SK-N-SH treated with all-trans-retinoic acid at 6 μM for 48 hours (cell line): ENCODE data around the gene CACNA1D.

ENCODE experiments used
- ATAC-seq: fragments of 200-7000 bp; cut with Tn5 transposase; 3 replicates; pipeline ENCODE4 v1.9.1; 2020; ENCODE audit warnings: mild to moderate bottlenecking, moderate library complexity
- ARNTL ChIP-seq: fragments of 450-650 bp; formaldehyde crosslinking; IDR thresholded peaks from 2 replicates; pipeline ENCODE4 v1.5.0; 2020; ENCODE audit warnings: low read depth, mild to moderate bottlenecking, moderate library complexity, borderline replicate concordance
- BACH2 ChIP-seq: fragments of 250-450 bp; sonication (Bioruptor Pico); IDR thresholded peaks from 2 replicates; pipeline ENCODE4 v1.9.0; 2021; ENCODE audit warnings: mild to moderate bottlenecking, borderline replicate concordance
- CSDC2 ChIP-seq: fragments of 250-450 bp; sonication (Bioruptor Pico); IDR thresholded peaks from 2 replicates; pipeline ENCODE4 v1.5.0; 2020; ENCODE audit warnings: mild to moderate bottlenecking, moderate library complexity
- GLIS3 ChIP-seq: fragments of 250-450 bp; sonication (Bioruptor Pico); IDR thresholded peaks from 2 replicates; pipeline ENCODE4 v1.5.0; 2020; ENCODE audit warnings: mild to moderate bottlenecking, moderate library complexity
- ISL1 ChIP-seq: fragments of 250-450 bp; sonication (Bioruptor Pico); IDR thresholded peaks from 2 replicates; pipeline ENCODE4 v2.1.2; 2022; ENCODE audit warnings: mild to moderate bottlenecking, moderate library complexity
- PATZ1 ChIP-seq: fragments of 250-450 bp; sonication (Bioruptor Pico); IDR thresholded peaks from 2 replicates; pipeline ENCODE4 v1.8.0; 2020; ENCODE audit warnings: mild to moderate bottlenecking, moderate library complexity, borderline replicate concordance
- PPARA ChIP-seq: fragments of 250-450 bp; sonication (Bioruptor Pico); IDR thresholded peaks from 2 replicates; pipeline ENCODE4 v1.5.0; 2020; ENCODE audit warnings: mild to moderate bottlenecking, borderline replicate concordance
- RARB ChIP-seq: fragments of 250-450 bp; sonication (Bioruptor Pico); IDR thresholded peaks from 2 replicates; pipeline ENCODE4 v1.8.0; 2021; ENCODE audit warnings: mild to moderate bottlenecking, moderate library complexity
- SNAI2 ChIP-seq: fragments of 250-450 bp; sonication (Bioruptor Pico); IDR thresholded peaks from 2 replicates; pipeline ENCODE4 v1.5.0; 2020; ENCODE audit warnings: mild to moderate bottlenecking, moderate library complexity
- TOX ChIP-seq: fragments of 250-450 bp; sonication (Bioruptor Pico); IDR thresholded peaks from 2 replicates; pipeline ENCODE4 v1.8.0; 2021; ENCODE audit warnings: mild to moderate bottlenecking, moderate library complexity, borderline replicate concordance
- ZC3H10 ChIP-seq: fragments of 250-450 bp; sonication (Bioruptor Pico); IDR thresholded peaks from 2 replicates; pipeline ENCODE4 v1.5.1; 2021; ENCODE audit warnings: mild to moderate bottlenecking, moderate library complexity
- ZFP3 ChIP-seq: fragments of 250-450 bp; sonication (Bioruptor Pico); IDR thresholded peaks from 2 replicates; pipeline ENCODE4 v1.5.0; 2020; ENCODE audit warnings: mild to moderate bottlenecking, moderate library complexity
- ZFP30 ChIP-seq: fragments of 450-650 bp; formaldehyde crosslinking; IDR thresholded peaks from 2 replicates; pipeline ENCODE4 v1.5.0; 2022; ENCODE audit warnings: mild to moderate bottlenecking, moderate library complexity
- ZNF565 ChIP-seq: fragments of 450-650 bp; formaldehyde crosslinking; conservative IDR thresholded peaks from 2 replicates; pipeline ENCODE4 v1.5.0; 2020; ENCODE audit warnings: low read depth, mild to moderate bottlenecking, moderate library complexity
- ZNF70 ChIP-seq: fragments of 450-650 bp; formaldehyde crosslinking; IDR thresholded peaks from 2 replicates; pipeline ENCODE4 v1.5.0; 2020; ENCODE audit warnings: mild to moderate bottlenecking, moderate library complexity
- ZNF8 ChIP-seq: fragments of 450-650 bp; formaldehyde crosslinking; IDR thresholded peaks from 2 replicates; pipeline ENCODE4 v1.5.0; 2020; ENCODE audit warnings: mild to moderate bottlenecking, moderate library complexity
- TF ChIP-seq, protein P1 (sequence below): fragments of 250-450 bp; sonication (Bioruptor Pico); IDR thresholded peaks from 2 replicates; pipeline ENCODE4 v1.5.1; 2020; ENCODE audit warnings: low read depth, mild to moderate bottlenecking, moderate library complexity
- TF ChIP-seq, protein P2 (sequence below): fragments of 250-450 bp; sonication (Bioruptor Pico); IDR thresholded peaks from 2 replicates; pipeline ENCODE4 v1.8.0; 2021; ENCODE audit warnings: low read depth, mild to moderate bottlenecking, moderate library complexity, borderline replicate concordance
- TF ChIP-seq, protein P3 (sequence below): fragments of 250-450 bp; sonication (Bioruptor Pico); IDR thresholded peaks from 2 replicates; pipeline ENCODE4 v1.5.0; 2020; ENCODE audit warnings: mild to moderate bottlenecking, moderate library complexity

Gene CACNA1D

DNA sequence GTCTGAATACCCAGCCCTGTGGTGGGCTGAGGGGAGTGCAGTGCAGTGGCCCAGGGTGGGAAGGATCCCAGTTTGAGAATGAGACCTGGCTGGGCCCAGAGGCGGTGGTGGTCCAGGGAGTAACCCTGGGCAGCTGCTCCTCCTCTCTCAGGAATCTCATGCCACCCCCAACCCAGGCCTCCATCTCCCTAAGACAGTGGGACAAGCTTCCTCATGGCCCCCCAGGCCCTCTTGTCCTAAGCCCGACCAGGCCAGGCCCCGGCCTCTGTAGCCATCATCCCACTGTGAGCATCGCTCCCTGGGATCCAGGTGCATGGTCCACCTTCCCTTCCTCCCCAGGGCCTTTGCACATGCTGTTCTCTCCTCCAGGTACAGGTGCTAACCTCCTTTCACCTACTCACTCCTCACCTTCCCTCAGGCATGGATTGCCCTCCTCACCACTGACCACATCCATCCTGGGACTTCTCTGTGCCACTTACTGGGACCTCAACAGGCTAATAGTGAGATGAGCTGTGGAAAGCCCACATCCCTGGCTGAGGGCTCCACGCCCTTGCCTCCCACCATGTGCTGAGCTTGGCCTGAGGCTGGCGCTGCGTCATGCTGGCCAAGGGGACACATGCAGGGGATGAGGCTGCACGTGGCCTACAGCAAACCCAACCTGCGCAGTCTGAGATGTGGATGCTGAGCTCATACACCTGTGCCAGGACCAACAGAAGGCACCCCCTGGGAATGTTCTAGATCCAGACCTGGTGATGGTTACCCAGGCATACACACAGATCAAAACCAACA lies 341.9 kb downstream of the CACNA1D start:
- TF ChIP-seq, protein P1, sequence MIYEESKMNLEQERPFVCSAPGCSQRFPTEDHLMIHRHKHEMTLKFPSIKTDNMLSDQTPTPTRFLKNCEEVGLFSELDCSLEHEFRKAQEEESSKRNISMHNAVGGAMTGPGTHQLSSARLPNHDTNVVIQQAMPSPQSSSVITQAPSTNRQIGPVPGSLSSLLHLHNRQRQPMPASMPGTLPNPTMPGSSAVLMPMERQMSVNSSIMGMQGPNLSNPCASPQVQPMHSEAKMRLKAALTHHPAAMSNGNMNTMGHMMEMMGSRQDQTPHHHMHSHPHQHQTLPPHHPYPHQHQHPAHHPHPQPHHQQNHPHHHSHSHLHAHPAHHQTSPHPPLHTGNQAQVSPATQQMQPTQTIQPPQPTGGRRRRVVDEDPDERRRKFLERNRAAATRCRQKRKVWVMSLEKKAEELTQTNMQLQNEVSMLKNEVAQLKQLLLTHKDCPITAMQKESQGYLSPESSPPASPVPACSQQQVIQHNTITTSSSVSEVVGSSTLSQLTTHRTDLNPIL, result no peak
- TF ChIP-seq PATZ1 (CRISPR knock-in tag), result no peak
- ATAC-seq, result no peak

DNA sequence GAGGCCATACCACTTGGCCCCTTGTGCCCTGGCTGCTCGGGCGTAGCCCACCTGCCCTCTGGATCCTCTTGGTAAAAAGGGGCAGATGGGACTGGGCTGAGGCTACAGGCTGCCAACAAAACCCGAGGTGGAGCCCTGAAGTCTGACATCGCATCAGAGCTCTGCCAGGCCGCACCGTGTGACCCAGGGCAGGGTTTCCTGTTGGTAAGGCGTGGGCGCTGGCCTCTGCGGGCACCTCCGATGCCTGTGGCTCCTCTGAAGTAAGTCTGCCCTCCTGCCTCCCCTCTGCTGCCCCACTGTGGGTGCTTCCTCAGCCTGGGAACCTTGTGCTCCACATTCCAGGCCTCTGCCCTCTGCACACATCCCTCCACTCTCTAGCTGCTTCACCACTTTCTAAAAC lies 342.9 kb downstream of the CACNA1D start:
- ATAC-seq, result no peak
- TF ChIP-seq TOX (CRISPR knock-in tag) (no peak), ZNF8 (no peak), ZNF565 (no peak), PATZ1 (CRISPR knock-in tag) (no peak), ZFP3 (CRISPR knock-in tag) (no peak), ARNTL (no peak), ZC3H10 (CRISPR knock-in tag) (no peak), RARB (CRISPR knock-in tag) (no peak), GLIS3 (CRISPR knock-in tag) (no peak), SNAI2 (no peak)
- TF ChIP-seq, protein P2, sequence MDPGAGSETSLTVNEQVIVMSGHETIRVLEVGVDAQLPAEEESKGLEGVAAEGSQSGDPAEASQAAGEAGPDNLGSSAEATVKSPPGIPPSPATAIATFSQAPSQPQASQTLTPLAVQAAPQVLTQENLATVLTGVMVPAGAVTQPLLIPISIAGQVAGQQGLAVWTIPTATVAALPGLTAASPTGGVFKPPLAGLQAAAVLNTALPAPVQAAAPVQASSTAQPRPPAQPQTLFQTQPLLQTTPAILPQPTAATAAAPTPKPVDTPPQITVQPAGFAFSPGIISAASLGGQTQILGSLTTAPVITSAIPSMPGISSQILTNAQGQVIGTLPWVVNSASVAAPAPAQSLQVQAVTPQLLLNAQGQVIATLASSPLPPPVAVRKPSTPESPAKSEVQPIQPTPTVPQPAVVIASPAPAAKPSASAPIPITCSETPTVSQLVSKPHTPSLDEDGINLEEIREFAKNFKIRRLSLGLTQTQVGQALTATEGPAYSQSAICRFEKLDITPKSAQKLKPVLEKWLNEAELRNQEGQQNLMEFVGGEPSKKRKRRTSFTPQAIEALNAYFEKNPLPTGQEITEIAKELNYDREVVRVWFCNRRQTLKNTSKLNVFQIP, result no peak
- TF ChIP-seq, protein P1, result no peak

- ATAC-seq, result no peak
- no peak for TF ChIP-seq ZNF70 (CRISPR knock-in tag)
- no peak for TF ChIP-seq ZC3H10 (CRISPR knock-in tag)
- no peak for TF ChIP-seq CSDC2 (CRISPR knock-in tag)
- TF ChIP-seq, protein P3, sequence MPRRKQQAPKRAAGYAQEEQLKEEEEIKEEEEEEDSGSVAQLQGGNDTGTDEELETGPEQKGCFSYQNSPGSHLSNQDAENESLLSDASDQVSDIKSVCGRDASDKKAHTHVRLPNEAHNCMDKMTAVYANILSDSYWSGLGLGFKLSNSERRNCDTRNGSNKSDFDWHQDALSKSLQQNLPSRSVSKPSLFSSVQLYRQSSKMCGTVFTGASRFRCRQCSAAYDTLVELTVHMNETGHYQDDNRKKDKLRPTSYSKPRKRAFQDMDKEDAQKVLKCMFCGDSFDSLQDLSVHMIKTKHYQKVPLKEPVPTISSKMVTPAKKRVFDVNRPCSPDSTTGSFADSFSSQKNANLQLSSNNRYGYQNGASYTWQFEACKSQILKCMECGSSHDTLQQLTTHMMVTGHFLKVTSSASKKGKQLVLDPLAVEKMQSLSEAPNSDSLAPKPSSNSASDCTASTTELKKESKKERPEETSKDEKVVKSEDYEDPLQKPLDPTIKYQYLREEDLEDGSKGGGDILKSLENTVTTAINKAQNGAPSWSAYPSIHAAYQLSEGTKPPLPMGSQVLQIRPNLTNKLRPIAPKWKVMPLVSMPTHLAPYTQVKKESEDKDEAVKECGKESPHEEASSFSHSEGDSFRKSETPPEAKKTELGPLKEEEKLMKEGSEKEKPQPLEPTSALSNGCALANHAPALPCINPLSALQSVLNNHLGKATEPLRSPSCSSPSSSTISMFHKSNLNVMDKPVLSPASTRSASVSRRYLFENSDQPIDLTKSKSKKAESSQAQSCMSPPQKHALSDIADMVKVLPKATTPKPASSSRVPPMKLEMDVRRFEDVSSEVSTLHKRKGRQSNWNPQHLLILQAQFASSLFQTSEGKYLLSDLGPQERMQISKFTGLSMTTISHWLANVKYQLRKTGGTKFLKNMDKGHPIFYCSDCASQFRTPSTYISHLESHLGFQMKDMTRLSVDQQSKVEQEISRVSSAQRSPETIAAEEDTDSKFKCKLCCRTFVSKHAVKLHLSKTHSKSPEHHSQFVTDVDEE (CRISPR knock-in tag), result no peak
- TF ChIP-seq BACH2 (CRISPR knock-in tag), result no peak
- TF ChIP-seq PPARA (CRISPR knock-in tag), result no peak
- no peak for TF ChIP-seq ISL1
- TF ChIP-seq SNAI2, result no peak
- TF ChIP-seq ZNF8, result no peak
- TF ChIP-seq ZFP30 (CRISPR knock-in tag), result no peak
Observed at GRCh38 chr3:53841296-53841695, 346.9 kb downstream of the CACNA1D start.
